ENCODE data around the gene GCNT3.

DNA sequence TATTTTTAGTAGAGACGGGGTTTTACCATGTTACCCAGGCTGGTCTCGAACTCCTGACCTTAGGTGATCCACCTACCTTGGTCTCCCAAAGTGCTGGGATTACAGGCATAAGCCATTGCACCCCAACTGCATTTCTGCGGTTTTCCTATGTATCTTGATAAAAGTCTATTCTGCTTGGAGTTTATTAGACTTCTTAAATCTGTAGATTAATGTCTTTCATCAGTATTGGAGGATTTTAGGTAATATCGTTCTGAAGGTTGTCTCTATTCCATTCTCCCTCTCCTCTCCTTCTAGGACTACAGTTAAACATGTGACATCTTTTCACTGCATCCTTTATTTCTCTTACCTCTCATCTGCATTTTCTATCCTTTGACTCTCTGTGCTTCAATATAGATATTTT lies 46.3 kb upstream of the GCNT3 start:
- TF ChIP-seq, protein P1, sequence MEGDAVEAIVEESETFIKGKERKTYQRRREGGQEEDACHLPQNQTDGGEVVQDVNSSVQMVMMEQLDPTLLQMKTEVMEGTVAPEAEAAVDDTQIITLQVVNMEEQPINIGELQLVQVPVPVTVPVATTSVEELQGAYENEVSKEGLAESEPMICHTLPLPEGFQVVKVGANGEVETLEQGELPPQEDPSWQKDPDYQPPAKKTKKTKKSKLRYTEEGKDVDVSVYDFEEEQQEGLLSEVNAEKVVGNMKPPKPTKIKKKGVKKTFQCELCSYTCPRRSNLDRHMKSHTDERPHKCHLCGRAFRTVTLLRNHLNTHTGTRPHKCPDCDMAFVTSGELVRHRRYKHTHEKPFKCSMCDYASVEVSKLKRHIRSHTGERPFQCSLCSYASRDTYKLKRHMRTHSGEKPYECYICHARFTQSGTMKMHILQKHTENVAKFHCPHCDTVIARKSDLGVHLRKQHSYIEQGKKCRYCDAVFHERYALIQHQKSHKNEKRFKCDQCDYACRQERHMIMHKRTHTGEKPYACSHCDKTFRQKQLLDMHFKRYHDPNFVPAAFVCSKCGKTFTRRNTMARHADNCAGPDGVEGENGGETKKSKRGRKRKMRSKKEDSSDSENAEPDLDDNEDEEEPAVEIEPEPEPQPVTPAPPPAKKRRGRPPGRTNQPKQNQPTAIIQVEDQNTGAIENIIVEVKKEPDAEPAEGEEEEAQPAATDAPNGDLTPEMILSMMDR (conservative IDR thresholded peaks at IDR 0.05 in 1 of 2, IDR thresholded peaks at IDR 0.05 in 1 of 2; ENCODE audit: low read depth in 1 of 2, low read length in 2 of 2) = no peak
- no peak for TF ChIP-seq EZH2 (IDR thresholded peaks at IDR 0.05; ENCODE audit: low read length, missing control alignments)

Data from fibroblast of lung (primary cell).